Measurements from ENCODE around the gene SH3BP1.

DNA sequence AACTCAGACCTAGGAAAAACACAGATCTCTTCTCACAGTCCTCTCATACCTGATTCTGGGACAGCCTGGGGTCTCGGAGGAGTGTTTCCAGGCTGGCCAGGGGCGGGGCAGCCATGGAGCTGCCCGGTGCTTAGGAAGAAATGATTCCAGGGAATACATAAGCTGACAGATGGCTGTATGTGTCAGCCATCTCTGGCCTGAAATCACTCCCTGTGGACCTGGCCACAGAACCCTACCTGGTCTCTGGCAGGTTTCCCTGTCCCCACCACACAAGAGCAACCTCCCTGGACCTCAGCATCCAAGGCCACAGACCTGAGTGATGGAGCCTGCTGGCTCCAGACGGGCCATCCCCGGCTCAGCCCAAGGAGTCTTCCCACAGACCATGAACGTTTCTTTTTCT is 20.8 kb upstream of the SH3BP1 start:
- TF ChIP-seq, protein P1, sequence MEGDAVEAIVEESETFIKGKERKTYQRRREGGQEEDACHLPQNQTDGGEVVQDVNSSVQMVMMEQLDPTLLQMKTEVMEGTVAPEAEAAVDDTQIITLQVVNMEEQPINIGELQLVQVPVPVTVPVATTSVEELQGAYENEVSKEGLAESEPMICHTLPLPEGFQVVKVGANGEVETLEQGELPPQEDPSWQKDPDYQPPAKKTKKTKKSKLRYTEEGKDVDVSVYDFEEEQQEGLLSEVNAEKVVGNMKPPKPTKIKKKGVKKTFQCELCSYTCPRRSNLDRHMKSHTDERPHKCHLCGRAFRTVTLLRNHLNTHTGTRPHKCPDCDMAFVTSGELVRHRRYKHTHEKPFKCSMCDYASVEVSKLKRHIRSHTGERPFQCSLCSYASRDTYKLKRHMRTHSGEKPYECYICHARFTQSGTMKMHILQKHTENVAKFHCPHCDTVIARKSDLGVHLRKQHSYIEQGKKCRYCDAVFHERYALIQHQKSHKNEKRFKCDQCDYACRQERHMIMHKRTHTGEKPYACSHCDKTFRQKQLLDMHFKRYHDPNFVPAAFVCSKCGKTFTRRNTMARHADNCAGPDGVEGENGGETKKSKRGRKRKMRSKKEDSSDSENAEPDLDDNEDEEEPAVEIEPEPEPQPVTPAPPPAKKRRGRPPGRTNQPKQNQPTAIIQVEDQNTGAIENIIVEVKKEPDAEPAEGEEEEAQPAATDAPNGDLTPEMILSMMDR (conservative IDR thresholded peaks at IDR 0.05): no peak
- no peak for TF ChIP-seq EZH2 (IDR thresholded peaks at IDR 0.05; ENCODE audit: low read depth)

All from PC-9 (cell line).